Neuronal stem cell (in vitro differentiated cells): ENCODE data around the gene ARIH2.

Experiments used
- DNase-seq: peaks from one replicate; pipeline ENCODE4 v3.0.0-alpha.2; 2013; ENCODE audit warnings: low spot score
- H2AFZ ChIP-seq: one replicate; pipeline ENCODE4 v1.6.1; 2013; ENCODE audit warnings: mild to moderate bottlenecking, low read length, inconsistent platforms
- H2AK5ac ChIP-seq: 2 replicates; pipeline ENCODE4 v1.6.1; 2013; ENCODE audit warnings: low read depth, mild to moderate bottlenecking, inconsistent platforms, low read length, moderate library complexity, mixed read lengths
- H2BK120ac ChIP-seq: 2 replicates; pipeline ENCODE4 v1.6.1; 2013; ENCODE audit warnings: low read depth, mild to moderate bottlenecking, inconsistent platforms, low read length, moderate library complexity, mixed read lengths
- H2BK12ac ChIP-seq: one replicate; pipeline ENCODE4 v1.6.1; 2013; ENCODE audit warnings: low read length, inconsistent platforms
- H2BK15ac ChIP-seq: 2 replicates; pipeline ENCODE4 v1.6.1; 2013; ENCODE audit warnings: mild to moderate bottlenecking, low read length, inconsistent platforms, mixed read lengths
- H2BK5ac ChIP-seq: one replicate; pipeline ENCODE4 v1.6.1; 2013; ENCODE audit warnings: inconsistent platforms, mild to moderate bottlenecking, low read length, moderate library complexity
- H3K14ac ChIP-seq: one replicate; pipeline ENCODE4 v1.6.1; 2013; ENCODE audit warnings: low read length, inconsistent platforms
- H3K18ac ChIP-seq: 2 replicates; pipeline ENCODE4 v1.6.1; 2013; ENCODE audit warnings: low read length, inconsistent platforms
- H3K23ac ChIP-seq: 2 replicates; pipeline ENCODE4 v1.6.1; 2013; ENCODE audit warnings: low read depth, mild to moderate bottlenecking, mixed read lengths, low read length, inconsistent platforms; ENCODE audit not compliant: poor library complexity
- H3K27ac ChIP-seq: replicated peaks from 3 replicates; pipeline ENCODE4 v1.5.1; 2013; ENCODE audit warnings: low read length, inconsistent platforms
- H3K27me3 ChIP-seq, 3 experiments: 2 replicates each; pipeline ENCODE4 v1.6.1; 2013; ENCODE audit warnings: low read length in 3 of 3, mild to moderate bottlenecking in 2 of 3, inconsistent platforms in 1 of 3, low read depth in 1 of 3, mixed read lengths in 1 of 3, moderate library complexity in 1 of 3; ENCODE audit not compliant: control insufficient read depth in 3 of 3, insufficient read depth in 3 of 3
- H3K36me3 ChIP-seq, 2 donors: replicated peaks in 1 of 2; 2 replicates each; pipeline ENCODE4 v1.6.1; 2013; ENCODE audit warnings: low read length in 2 of 2; ENCODE audit not compliant: control insufficient read depth in 2 of 2, insufficient read depth in 2 of 2
- H3K4ac ChIP-seq: 2 replicates; pipeline ENCODE4 v1.6.1; 2013; ENCODE audit warnings: inconsistent platforms, mild to moderate bottlenecking, low read length, moderate library complexity
- H3K4me1 ChIP-seq, 2 donors: 1 replicate in 1 of 2; 2 replicates in 1 of 2; pipeline ENCODE4 v1.6.1; 2013; ENCODE audit warnings: low read length in 2 of 2, low read depth in 1 of 2; ENCODE audit not compliant: control insufficient read depth in 2 of 2, insufficient read depth in 1 of 2
- H3K4me2 ChIP-seq: one replicate; pipeline ENCODE4 v1.6.1; 2013; ENCODE audit warnings: mild to moderate bottlenecking, low read length, inconsistent platforms; ENCODE audit not compliant: insufficient read depth, poor library complexity, severe bottlenecking
- H3K4me3 ChIP-seq, 2 donors: 2 replicates each; pipeline ENCODE4 v1.5.1; 2013; ENCODE audit warnings: low read length in 2 of 2, mild to moderate bottlenecking in 2 of 2, inconsistent platforms in 1 of 2, moderate library complexity in 1 of 2
- H3K79me1 ChIP-seq: one replicate; pipeline ENCODE4 v1.6.1; 2013; ENCODE audit warnings: low read depth, mild to moderate bottlenecking, inconsistent platforms, low read length, moderate library complexity
- H3K9ac ChIP-seq: one replicate; pipeline ENCODE4 v1.6.1; 2013; ENCODE audit warnings: mild to moderate bottlenecking, low read depth, low read length, inconsistent platforms; ENCODE audit not compliant: poor library complexity
- H3K9me3 ChIP-seq, 2 donors: replicated peaks in 1 of 2; 2 replicates each; pipeline versions ENCODE3 to v1.6.1; 2013; ENCODE audit warnings: low read length in 2 of 2, mild to moderate bottlenecking in 2 of 2, inconsistent platforms in 1 of 2, low read depth in 1 of 2, mixed read lengths in 1 of 2, moderate library complexity in 1 of 2; ENCODE audit not compliant: control insufficient read depth in 2 of 2, insufficient read depth in 1 of 2
- H4K8ac ChIP-seq: one replicate; pipeline ENCODE4 v1.6.1; 2013; ENCODE audit warnings: low read depth, mild to moderate bottlenecking, inconsistent platforms, low read length, moderate library complexity
- H4K91ac ChIP-seq: one replicate; pipeline ENCODE4 v1.6.1; 2013; ENCODE audit warnings: low read length, low read depth, mild to moderate bottlenecking, inconsistent platforms; ENCODE audit not compliant: poor library complexity
- WGBS, 2 donors: extraction: QIAGEN DNeasy Blood & Tissue Kit; methylation state at CpG; one replicate each; pipeline ENCODE4 v1.1.7; 2013; ENCODE audit warnings: missing lambda C conversion rate in 2 of 2, mixed read lengths in 1 of 2; ENCODE audit not compliant: insufficient read length in 2 of 2, insufficient replicate concordance in 1 of 2; ENCODE audit errors: extremely low coverage in 2 of 2; 5-methylcytosine and 5-hydroxymethylcytosine counted together

ARIH2 gene

DNA sequence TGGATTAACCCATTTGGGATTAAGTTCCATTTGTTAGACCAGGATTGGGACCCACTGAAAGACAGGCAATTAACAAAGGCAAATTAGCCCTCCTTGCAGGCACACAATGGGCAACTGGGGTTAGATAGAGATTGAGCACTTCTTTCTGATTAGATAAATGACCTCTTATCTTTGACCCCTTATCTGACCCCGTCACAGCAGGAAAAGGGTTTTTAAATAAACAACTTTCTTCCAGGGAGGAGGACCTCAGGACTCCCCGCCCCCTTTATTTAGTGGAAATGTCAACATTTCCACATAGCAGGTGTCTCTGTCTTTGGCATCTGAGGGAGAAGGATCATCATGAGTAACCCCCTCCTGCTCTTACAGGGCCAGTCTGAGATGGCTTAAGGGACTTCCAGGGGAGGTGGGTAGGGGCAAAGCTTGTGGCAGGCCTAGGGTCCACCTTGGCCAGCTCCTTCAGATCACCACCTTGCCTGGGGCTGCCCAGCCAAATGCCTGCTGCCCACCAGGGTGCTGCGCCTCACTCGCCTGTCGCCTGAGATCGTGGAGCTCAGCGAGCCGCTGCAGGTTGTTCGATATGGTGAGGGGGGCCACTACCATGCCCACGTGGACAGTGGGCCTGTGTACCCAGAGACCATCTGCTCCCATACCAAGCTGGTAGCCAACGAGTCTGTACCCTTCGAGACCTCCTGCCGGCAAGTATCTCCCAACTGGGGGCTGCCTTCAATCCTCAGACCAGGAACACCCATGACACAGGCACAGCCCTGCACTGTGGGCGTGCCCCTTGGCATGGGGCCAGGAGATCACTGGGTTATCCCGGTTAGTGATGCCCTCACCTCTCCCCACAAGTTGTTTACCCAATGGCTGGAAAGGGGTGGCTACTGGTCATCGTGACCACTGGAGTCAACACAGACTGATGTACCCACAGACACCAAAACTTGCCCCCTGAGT lies 86.0 kb downstream of the ARIH2 start:
- WGBS, 2 donors: no CpG with 5 or more reads among the region's 16 CpGs

DNA sequence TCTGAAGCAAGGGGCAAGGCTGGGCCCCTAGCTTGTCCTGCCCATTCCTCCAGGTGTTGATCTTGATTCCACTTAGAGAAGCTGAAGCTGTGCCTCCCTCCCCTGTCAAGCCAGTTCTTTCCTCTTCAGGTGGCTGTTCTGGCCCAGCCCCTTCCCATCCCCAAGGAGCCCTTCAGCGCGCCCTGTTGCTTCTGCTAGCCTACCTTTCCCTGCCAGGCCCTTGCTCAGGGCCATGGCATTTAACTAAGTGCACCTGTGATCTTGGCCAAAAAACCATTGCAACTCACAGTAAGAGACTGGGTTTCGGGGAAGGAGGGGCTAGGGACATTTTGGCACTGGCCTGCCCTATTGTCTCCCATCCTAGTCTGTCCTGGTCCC lies 86.7 kb downstream of the ARIH2 start:
- peak overlapping the region; percentile 39 for H3K9ac ChIP-seq
- peaks cover 13 to 15% of the 10 kb centered on the region in 2 donors for H3K4me1 ChIP-seq
- peaks cover 10% of the 10 kb centered on the region for H3K79me1 ChIP-seq
- H3K36me3 ChIP-seq: peaks cover 6 to 21% of the 10 kb centered on the region in 2 donors
- H2AFZ ChIP-seq: no peak overlapping the region
- H3K23ac ChIP-seq: peak overlapping the region; percentile 28
- H4K8ac ChIP-seq: no peak overlapping the region
- H3K18ac ChIP-seq: no peak overlapping the region
- H2BK120ac ChIP-seq: no peak overlapping the region
- H3K4ac ChIP-seq: no peak overlapping the region
- no peak overlapping the region for H3K4me2 ChIP-seq
- no peaks in the 10 kb centered on the region for H3K9me3 ChIP-seq
- no peak overlapping the region for H2BK5ac ChIP-seq
- DNase-seq: no peak
- no peak overlapping the region for H3K14ac ChIP-seq
- no CpG with 5 or more reads among the region's 3 CpGs for WGBS, 2 donors
- no peaks in the 10 kb centered on the region for H3K27me3 ChIP-seq
- no peak overlapping the region for H2BK12ac ChIP-seq
- no peak overlapping the region for H3K4me3 ChIP-seq
- no peak overlapping the region for H4K91ac ChIP-seq
- H2AK5ac ChIP-seq: no peak overlapping the region
- no peak overlapping the region for H2BK15ac ChIP-seq
- H3K27ac ChIP-seq: no peak overlapping the region

More for the DNA sequence above, 86.0 kb downstream of the ARIH2 start:
- Histone ChIP-seq H3K4ac (no peak overlapping the region), H2AFZ (no peak overlapping the region), H4K8ac (no peak overlapping the region), H2AK5ac (peak overlapping the region; percentile 57), H3K79me1 (peaks cover 10% of the 10 kb centered on the region), H2BK15ac (no peak overlapping the region), H2BK5ac (no peak overlapping the region), H3K14ac (no peak overlapping the region), H2BK120ac (no peak overlapping the region), H3K4me1 (peaks cover 15% of the 10 kb centered on the region in 2 donors), H3K4me2 (no peak overlapping the region), H3K27me3 (no peaks in the 10 kb centered on the region), H3K9ac (no peak overlapping the region), H3K4me3 (no peak overlapping the region), H4K91ac (no peak overlapping the region), H3K23ac (peak overlapping the region; percentile 66), H3K36me3 (peaks cover 6 to 16% of the 10 kb centered on the region in 2 donors), H2BK12ac (no peak overlapping the region), H3K27ac (no peak overlapping the region), H3K18ac (no peak overlapping the region), H3K9me3 (no peaks in the 10 kb centered on the region)
- no peak for DNase-seq

DNA sequence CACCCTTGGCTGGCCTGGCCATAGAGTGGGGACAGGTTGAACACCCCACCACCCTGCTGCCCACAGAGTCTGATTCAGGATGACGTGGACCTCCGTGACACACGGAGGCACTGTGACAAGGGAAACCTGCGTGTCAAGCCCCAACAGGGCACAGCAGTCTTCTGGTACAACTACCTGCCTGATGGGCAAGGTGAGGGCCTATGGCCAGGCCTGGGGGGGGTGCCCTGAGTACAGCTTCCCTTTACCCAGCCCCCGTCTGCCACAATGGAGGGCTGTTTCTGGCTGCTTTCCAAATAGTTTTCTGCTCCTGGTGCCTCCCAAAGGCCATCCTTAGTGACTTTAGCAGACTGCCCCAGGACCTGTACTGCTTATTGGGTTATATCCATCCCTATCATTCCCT lies 87.4 kb downstream of the ARIH2 start:
- no peak for DNase-seq
- no peak overlapping the region for H3K9ac ChIP-seq
- H3K4me2 ChIP-seq: no peak overlapping the region
- no peak overlapping the region for H3K18ac ChIP-seq
- no peak overlapping the region for H2BK15ac ChIP-seq
- H3K4me1 ChIP-seq: peaks cover 13 to 15% of the 10 kb centered on the region in 2 donors
- no peak overlapping the region for H3K14ac ChIP-seq
- no peak overlapping the region for H3K4ac ChIP-seq
- no peak overlapping the region for H4K8ac ChIP-seq
- H2BK5ac ChIP-seq: no peak overlapping the region
- H3K79me1 ChIP-seq: peaks cover 10% of the 10 kb centered on the region
- no peaks in the 10 kb centered on the region for H3K9me3 ChIP-seq
- no peaks in the 10 kb centered on the region for H3K27me3 ChIP-seq
- H3K4me3 ChIP-seq: peak overlapping the region in 1 of 2 donors; percentile 83
- no peak overlapping the region for H3K23ac ChIP-seq
- no peak overlapping the region for H2BK12ac ChIP-seq
- peak overlapping the region; percentile 0 for H2AK5ac ChIP-seq
- H2BK120ac ChIP-seq: no peak overlapping the region
- no peak overlapping the region for H4K91ac ChIP-seq
- peaks cover 6 to 23% of the 10 kb centered on the region in 2 donors for H3K36me3 ChIP-seq
- no peak overlapping the region for H3K27ac ChIP-seq
- WGBS, 2 donors: no CpG with 5 or more reads among the region's 5 CpGs
- no peak overlapping the region for H2AFZ ChIP-seq

DNA sequence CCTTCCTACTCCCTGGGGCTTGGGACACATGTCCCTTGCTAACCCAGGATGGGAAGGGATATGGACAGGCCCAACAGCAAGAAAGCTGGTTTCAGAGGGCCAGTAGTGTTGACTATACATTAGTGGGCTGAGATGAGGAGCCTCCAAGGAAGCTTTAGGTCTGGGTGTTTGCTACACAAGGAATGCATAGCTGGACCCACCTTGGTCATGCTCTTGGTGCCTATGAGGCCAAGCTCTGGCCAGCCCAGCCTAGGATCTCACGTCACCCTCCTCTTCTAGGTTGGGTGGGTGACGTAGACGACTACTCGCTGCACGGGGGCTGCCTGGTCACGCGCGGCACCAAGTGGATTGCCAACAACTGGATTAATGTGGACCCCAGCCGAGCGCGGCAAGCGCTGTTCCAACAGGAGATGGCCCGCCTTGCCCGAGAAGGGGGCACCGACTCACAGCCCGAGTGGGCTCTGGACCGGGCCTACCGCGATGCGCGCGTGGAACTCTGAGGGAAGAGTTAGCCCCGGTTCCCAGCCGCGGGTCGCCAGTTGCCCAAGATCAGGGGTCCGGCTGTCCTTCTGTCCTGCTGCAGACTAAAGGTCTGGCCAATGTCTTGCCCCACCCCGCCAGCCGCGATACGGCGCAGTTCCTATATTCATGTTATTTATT lies 87.9 kb downstream of the ARIH2 start:
- Histone ChIP-seq H3K27ac (no peak overlapping the region), H3K79me1 (peaks cover 12% of the 10 kb centered on the region), H2BK120ac (peak overlapping the region; percentile 88), H3K9me3 (no peaks in the 10 kb centered on the region), H3K4me3 (peak overlapping the region; percentile 83 to 97), H3K4me2 (peak overlapping the region; percentile 97), H3K18ac (peak overlapping the region; percentile 95), H2BK5ac (no peak overlapping the region), H2BK12ac (peak overlapping the region; percentile 43), H3K36me3 (peaks cover 9 to 29% of the 10 kb centered on the region in 2 donors), H3K27me3 (no peaks in the 10 kb centered on the region), H3K23ac (peak overlapping the region; percentile 95), H4K91ac (peak overlapping the region; percentile 79), H3K4ac (peak overlapping the region; percentile 39), H3K4me1 (peaks cover 13 to 15% of the 10 kb centered on the region in 2 donors), H3K14ac (no peak overlapping the region), H3K9ac (peak overlapping the region; percentile 95), H2AFZ (peak overlapping the region; percentile 89), H2AK5ac (peak overlapping the region; percentile 97), H4K8ac (no peak overlapping the region), H2BK15ac (peak overlapping the region; percentile 92)
- no peak for DNase-seq
- no CpG with 5 or more reads among the region's 32 CpGs for WGBS, 2 donors
